Rectal smooth muscle tissue (tissue), 1 donor: ENCODE measurements around the gene B4GALT3.
A peak's percentile ranks its signal among the peaks of the same experiment; 100 is the strongest.

ENCODE experiments used
- H3K27ac ChIP-seq: one replicate; pipeline ENCODE4 v1.7.0; 2013; ENCODE audit warnings: low read depth, low read length, inconsistent platforms
- H3K27me3 ChIP-seq: one replicate; pipeline ENCODE4 v1.7.0; 2013; ENCODE audit warnings: low read length; ENCODE audit not compliant: control insufficient read depth, insufficient read depth
- H3K36me3 ChIP-seq: one replicate; pipeline ENCODE4 v1.7.0; 2013; ENCODE audit warnings: low read length; ENCODE audit not compliant: control insufficient read depth, insufficient read depth
- H3K4me1 ChIP-seq: one replicate; pipeline ENCODE4 v1.7.0; 2013; ENCODE audit warnings: low read length; ENCODE audit not compliant: control insufficient read depth, insufficient read depth
- H3K4me3 ChIP-seq: one replicate; pipeline ENCODE4 v1.7.0; 2013; ENCODE audit warnings: low read length
- H3K9ac ChIP-seq: one replicate; pipeline ENCODE4 v1.7.0; 2013; ENCODE audit warnings: low read length

B4GALT3 gene

GRCh38 chr1:161218301-161219077 is 41.2 kb upstream of the B4GALT3 start:
- Histone ChIP-seq H3K27ac (no peak overlapping the region), H3K27me3 (no peaks in the 10 kb centered on the region), H3K4me1 (no peaks in the 10 kb centered on the region), H3K9ac (no peak overlapping the region), H3K4me3 (no peak overlapping the region), H3K36me3 (peaks cover 10% of the 10 kb centered on the region)

- no peak overlapping the region for H3K27ac ChIP-seq
- no peak overlapping the region for H3K4me3 ChIP-seq
- H3K9ac ChIP-seq: no peak overlapping the region
- H3K27me3 ChIP-seq: no peaks in the 10 kb centered on the region
- H3K36me3 ChIP-seq: peaks cover 17% of the 10 kb centered on the region
- no peaks in the 10 kb centered on the region for H3K4me1 ChIP-seq
These were observed 40.5 kb upstream of the B4GALT3 start for GRCh38 chr1:161217831-161218230.

GRCh38 chr1:161216945-161217712 is 39.8 kb upstream of the B4GALT3 start:
- Histone ChIP-seq H3K27ac (no peak overlapping the region), H3K4me3 (no peak overlapping the region), H3K4me1 (no peaks in the 10 kb centered on the region), H3K36me3 (peaks cover 17% of the 10 kb centered on the region), H3K27me3 (no peaks in the 10 kb centered on the region), H3K9ac (no peak overlapping the region)

- peaks cover 27% of the 10 kb centered on the region for H3K36me3 ChIP-seq
- H3K4me1 ChIP-seq: no peaks in the 10 kb centered on the region
- peak within 1 kb of the TSS; percentile 31 for H3K4me3 ChIP-seq
- H3K27me3 ChIP-seq: no peaks in the 10 kb centered on the region
- H3K9ac ChIP-seq: no peak within 1 kb of the TSS
- no peak within 1 kb of the TSS for H3K27ac ChIP-seq
These were observed 37.8 kb upstream of the B4GALT3 start, which contains the start of gene FCER1G for GRCh38 chr1:161215076-161215475. Gene FCER1G, plus strand, starts transcription at chr1:161215295. Its CDS starts 27 bp downstream, at chr1:161215322.

- H3K4me3 ChIP-seq: no peak overlapping the region
- peaks cover 34% of the 10 kb centered on the region for H3K36me3 ChIP-seq
- no peaks in the 10 kb centered on the region for H3K4me1 ChIP-seq
- no peaks in the 10 kb centered on the region for H3K27me3 ChIP-seq
- H3K27ac ChIP-seq: no peak overlapping the region
- H3K9ac ChIP-seq: no peak overlapping the region
These were observed 37.1 kb upstream of the B4GALT3 start for GRCh38 chr1:161214369-161214768.

- Histone ChIP-seq H3K27ac (peak overlapping the region; percentile 3), H3K9ac (no peak overlapping the region), H3K4me3 (no peak overlapping the region), H3K27me3 (no peaks in the 10 kb centered on the region), H3K4me1 (no peaks in the 10 kb centered on the region), H3K36me3 (peaks cover 51% of the 10 kb centered on the region)
These were observed 32.6 kb upstream of the B4GALT3 start for GRCh38 chr1:161209790-161210409.

- peaks cover 4% of the 10 kb centered on the region for H3K4me1 ChIP-seq
- peaks cover 34% of the 10 kb centered on the region for H3K36me3 ChIP-seq
- H3K9ac ChIP-seq: no peak overlapping the region
- no peak overlapping the region for H3K4me3 ChIP-seq
- H3K27ac ChIP-seq: peak overlapping the region; percentile 68
- no peaks in the 10 kb centered on the region for H3K27me3 ChIP-seq
These were observed 29.9 kb upstream of the B4GALT3 start for GRCh38 chr1:161207173-161207572.

GRCh38 chr1:161206411-161207140 is 29.3 kb upstream of the B4GALT3 start:
- Histone ChIP-seq H3K4me3 (no peak overlapping the region), H3K36me3 (peaks cover 31% of the 10 kb centered on the region), H3K27ac (peak overlapping the region; percentile 68), H3K9ac (no peak overlapping the region), H3K27me3 (no peaks in the 10 kb centered on the region), H3K4me1 (peaks cover 4% of the 10 kb centered on the region)

GRCh38 chr1:161201836-161202712 is 24.8 kb upstream of the B4GALT3 start, which contains the start of gene NDUFS2:
Gene NDUFS2, plus strand, starts transcription at chr1:161202367. Its CDS starts 19 bp downstream, at chr1:161202386.
- Histone ChIP-seq H3K27me3 (no peaks in the 10 kb centered on the region), H3K36me3 (peaks cover 6% of the 10 kb centered on the region), H3K4me3 (peak within 1 kb of the TSS; percentile 98), H3K9ac (peak within 1 kb of the TSS; percentile 95), H3K4me1 (peaks cover 41% of the 10 kb centered on the region), H3K27ac (peak within 1 kb of the TSS; percentile 98)

- peak overlapping the region; percentile 62 for H3K4me3 ChIP-seq
- H3K9ac ChIP-seq: no peak overlapping the region
- H3K27ac ChIP-seq: peak overlapping the region; percentile 98
- H3K36me3 ChIP-seq: peaks cover under 1% of the 10 kb centered on the region
- no peaks in the 10 kb centered on the region for H3K27me3 ChIP-seq
- peaks cover 44% of the 10 kb centered on the region for H3K4me1 ChIP-seq
These were observed 23.9 kb upstream of the B4GALT3 start for GRCh38 chr1:161200992-161201835.
